Parathyroid adenoma (tissue), 2 donors: ENCODE results near the gene C3orf38.

Source experiments
- H2AFZ ChIP-seq: fragments of 300-600 bp; sonication (generic); one replicate; pipeline ENCODE4 v1.7.0; 2017; ENCODE audit warnings: antibody characterized with exemption, mild to moderate bottlenecking
- H3K27ac ChIP-seq: fragments of 300-600 bp; sonication (generic); one replicate; pipeline ENCODE4 v1.7.0; 2017
- H3K27me3 ChIP-seq: fragments of 300-600 bp; sonication (generic); one replicate; pipeline ENCODE4 v1.7.0; 2017; ENCODE audit warnings: low read length; ENCODE audit not compliant: control insufficient read depth, insufficient read depth
- H3K36me3 ChIP-seq: fragments of 300-600 bp; sonication (generic); one replicate; pipeline ENCODE4 v1.7.0; 2017; ENCODE audit warnings: low read length; ENCODE audit not compliant: control insufficient read depth, insufficient read depth
- H3K4me1 ChIP-seq: fragments of 300-600 bp; sonication (generic); one replicate; pipeline ENCODE4 v1.7.0; 2017; ENCODE audit warnings: control low read depth
- H3K4me2 ChIP-seq: fragments of 300-600 bp; sonication (generic); one replicate; pipeline ENCODE4 v1.7.0; 2017; ENCODE audit warnings: low read length
- H3K4me3 ChIP-seq: fragments of 300-600 bp; sonication (generic); one replicate; pipeline ENCODE4 v1.7.0; 2017; ENCODE audit warnings: low read depth, low read length
- H3K79me2 ChIP-seq: fragments of 300-600 bp; sonication (generic); one replicate; pipeline ENCODE4 v1.7.0; 2017; ENCODE audit warnings: control low read depth
- H3K9ac ChIP-seq: fragments of 300-600 bp; sonication (generic); one replicate; pipeline ENCODE4 v1.7.0; 2017; ENCODE audit warnings: mild to moderate bottlenecking
- H3K9me3 ChIP-seq: fragments of 300-600 bp; sonication (generic); one replicate; pipeline ENCODE4 v1.7.0; 2017; ENCODE audit warnings: low read length; ENCODE audit not compliant: control insufficient read depth
- TF ChIP-seq, protein P1 (sequence below): fragments of 300-600 bp; sonication (generic); IDR thresholded peaks from one replicate; pipeline ENCODE4 v1.7.0; 2017; ENCODE audit warnings: antibody characterized with exemption, mild to moderate bottlenecking
- donor health status: primary hyperparathyroidism.

The C3orf38 gene

GRCh38 chr3:88131695-88132094 lies 18.1 kb upstream of the C3orf38 start:
- Histone ChIP-seq H3K36me3 (no peaks in the 10 kb centered on the region), H2AFZ (no peak overlapping the region), H3K9ac (no peak overlapping the region), H3K79me2 (no peaks in the 10 kb centered on the region), H3K4me1 (no peaks in the 10 kb centered on the region), H3K4me3 (no peak overlapping the region), H3K27ac (no peak overlapping the region), H3K27me3 (no peaks in the 10 kb centered on the region), H3K9me3 (no peaks in the 10 kb centered on the region), H3K4me2 (no peak overlapping the region)
- TF ChIP-seq, protein P1, sequence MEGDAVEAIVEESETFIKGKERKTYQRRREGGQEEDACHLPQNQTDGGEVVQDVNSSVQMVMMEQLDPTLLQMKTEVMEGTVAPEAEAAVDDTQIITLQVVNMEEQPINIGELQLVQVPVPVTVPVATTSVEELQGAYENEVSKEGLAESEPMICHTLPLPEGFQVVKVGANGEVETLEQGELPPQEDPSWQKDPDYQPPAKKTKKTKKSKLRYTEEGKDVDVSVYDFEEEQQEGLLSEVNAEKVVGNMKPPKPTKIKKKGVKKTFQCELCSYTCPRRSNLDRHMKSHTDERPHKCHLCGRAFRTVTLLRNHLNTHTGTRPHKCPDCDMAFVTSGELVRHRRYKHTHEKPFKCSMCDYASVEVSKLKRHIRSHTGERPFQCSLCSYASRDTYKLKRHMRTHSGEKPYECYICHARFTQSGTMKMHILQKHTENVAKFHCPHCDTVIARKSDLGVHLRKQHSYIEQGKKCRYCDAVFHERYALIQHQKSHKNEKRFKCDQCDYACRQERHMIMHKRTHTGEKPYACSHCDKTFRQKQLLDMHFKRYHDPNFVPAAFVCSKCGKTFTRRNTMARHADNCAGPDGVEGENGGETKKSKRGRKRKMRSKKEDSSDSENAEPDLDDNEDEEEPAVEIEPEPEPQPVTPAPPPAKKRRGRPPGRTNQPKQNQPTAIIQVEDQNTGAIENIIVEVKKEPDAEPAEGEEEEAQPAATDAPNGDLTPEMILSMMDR = no peak

GRCh38 chr3:88132894-88133293 lies 16.9 kb upstream of the C3orf38 start:
- no peaks in the 10 kb centered on the region for H3K36me3 ChIP-seq
- TF ChIP-seq, protein P1 = no peak

GRCh38 chr3:88133711-88134263 lies 16.0 kb upstream of the C3orf38 start:
- Histone ChIP-seq H3K36me3 (no peaks in the 10 kb centered on the region), H3K4me1 (no peaks in the 10 kb centered on the region), H3K27ac (no peak overlapping the region), H3K9ac (no peak overlapping the region), H3K27me3 (no peaks in the 10 kb centered on the region), H3K79me2 (no peaks in the 10 kb centered on the region), H2AFZ (no peak overlapping the region), H3K9me3 (no peaks in the 10 kb centered on the region), H3K4me2 (no peak overlapping the region), H3K4me3 (no peak overlapping the region)
- TF ChIP-seq, protein P1 = no peak

More at GRCh38 chr3:88132894-88133293, 16.9 kb upstream of the C3orf38 start:
- H3K27ac ChIP-seq = no peak overlapping the region
- no peak overlapping the region for H3K9ac ChIP-seq
- H3K4me3 ChIP-seq = no peak overlapping the region
- H3K9me3 ChIP-seq = no peaks in the 10 kb centered on the region
- H3K4me1 ChIP-seq = no peaks in the 10 kb centered on the region
- no peaks in the 10 kb centered on the region for H3K27me3 ChIP-seq
- no peak overlapping the region for H3K4me2 ChIP-seq
- H3K79me2 ChIP-seq = no peaks in the 10 kb centered on the region
- no peak overlapping the region for H2AFZ ChIP-seq

- no peaks in the 10 kb centered on the region for H3K4me1 ChIP-seq
- no peaks in the 10 kb centered on the region for H3K36me3 ChIP-seq
- TF ChIP-seq, protein P1 = no peak
- H2AFZ ChIP-seq = no peak overlapping the region
- H3K9me3 ChIP-seq = no peaks in the 10 kb centered on the region
- no peak overlapping the region for H3K4me3 ChIP-seq
- H3K27me3 ChIP-seq = no peaks in the 10 kb centered on the region
- no peak overlapping the region for H3K9ac ChIP-seq
- no peaks in the 10 kb centered on the region for H3K79me2 ChIP-seq
- no peak overlapping the region for H3K27ac ChIP-seq
- H3K4me2 ChIP-seq = no peak overlapping the region
These were observed 11.9 kb upstream of the C3orf38 start for GRCh38 chr3:88137836-88138235.

DNA sequence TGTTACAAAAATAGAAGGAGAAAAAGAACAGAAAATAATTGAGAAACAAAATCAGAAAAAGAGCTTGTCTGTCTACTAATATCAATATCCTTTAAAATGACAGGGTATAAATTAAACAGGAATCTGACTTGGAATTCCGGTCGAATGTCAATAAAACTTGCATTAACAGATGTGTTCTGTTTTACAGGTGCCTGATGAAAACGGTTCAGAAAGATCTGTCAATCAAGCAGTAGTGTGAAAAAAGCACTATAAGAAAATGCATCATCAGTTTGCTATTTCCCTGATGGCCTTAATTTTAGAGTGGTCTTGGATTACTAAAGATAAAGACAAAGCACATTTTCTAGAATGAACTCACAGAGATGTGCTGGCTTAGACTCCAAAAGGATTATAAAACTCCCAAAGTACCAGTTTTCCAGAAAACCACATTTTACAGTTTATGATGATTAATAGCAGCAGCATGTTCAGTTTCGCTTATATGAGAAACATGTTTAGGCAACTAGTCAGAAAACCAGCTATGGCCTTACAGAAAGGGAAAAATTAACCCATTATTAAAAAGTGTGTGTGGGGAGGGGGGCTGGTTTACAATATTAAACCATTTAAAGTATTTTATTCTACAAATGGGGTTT lies 8.2 kb upstream of the C3orf38 start:
- no peaks in the 10 kb centered on the region for H3K4me1 ChIP-seq
- no peak overlapping the region for H3K4me2 ChIP-seq
- no peaks in the 10 kb centered on the region for H3K36me3 ChIP-seq
- H3K4me3 ChIP-seq = no peak overlapping the region
- H3K79me2 ChIP-seq = no peaks in the 10 kb centered on the region
- no peak overlapping the region for H3K9ac ChIP-seq
- H3K27me3 ChIP-seq = no peaks in the 10 kb centered on the region
- TF ChIP-seq, protein P1 = no peak
- no peak overlapping the region for H2AFZ ChIP-seq
- no peaks in the 10 kb centered on the region for H3K9me3 ChIP-seq
- H3K27ac ChIP-seq = no peak overlapping the region
